ENCODE data around the gene OR5B21.

The OR5B21 gene

GRCh38 chr11:58504232-58504631 lies 3.7 kb downstream of the OR5B21 start:
- Histone ChIP-seq H3K4me2 (ENCODE audit: low read length) (no peak overlapping the region), H4K12ac (ENCODE audit: low read depth, low read length) (peak overlapping the region; percentile 18), H3K9ac (ENCODE audit: low read length) (no peak overlapping the region), H3K4me3 (ENCODE audit: low read depth, low read length) (no peak overlapping the region), H3K9me3 (ENCODE audit: insufficient read depth, low read depth, low read length) (no peaks in the 10 kb centered on the region), H3K36me3 (ENCODE audit: control insufficient read depth in 1 of 2, insufficient read depth in 2 of 2, low read length in 2 of 2) (no peaks in the 10 kb centered on the region), H3K4ac (ENCODE audit: low read depth, low read length) (no peak overlapping the region), H2BK12ac (ENCODE audit: low read length) (no peak overlapping the region), H3K27ac (ENCODE audit: low read depth, low read length) (no peak overlapping the region), H2AK5ac (ENCODE audit: low read length) (no peak overlapping the region), H4K8ac (ENCODE audit: low read depth, low read length) (no peak overlapping the region), H3K18ac (ENCODE audit: low read length) (no peak overlapping the region), H2BK5ac (ENCODE audit: low read depth, low read length, poor library complexity) (no peak overlapping the region), H4K91ac (ENCODE audit: low read depth, low read length) (no peak overlapping the region), H3K27me3 (ENCODE audit: insufficient read depth, low read length) (no peaks in the 10 kb centered on the region), H3K79me1 (ENCODE audit: low read length) (no peaks in the 10 kb centered on the region), H3K79me2 (ENCODE audit: control insufficient read depth, insufficient read depth, low read length, poor library complexity) (no peaks in the 10 kb centered on the region), H3K4me1 (ENCODE audit: control insufficient read depth in 1 of 2, insufficient read depth in 2 of 2, low read length in 2 of 2) (no peaks in the 10 kb centered on the region), H2BK120ac (ENCODE audit: insufficient read depth, low read length, poor library complexity) (no peak overlapping the region), H3K23ac (ENCODE audit: low read length) (no peak overlapping the region), H3K14ac (ENCODE audit: low read length) (no peak overlapping the region), H2AFZ (ENCODE audit: insufficient read depth, low read length, poor library complexity) (no peak overlapping the region)
- no CpG with 5 or more reads among the region's 6 CpGs for WGBS (ENCODE audit: extremely low coverage, insufficient coverage, insufficient read length)
- DNase-seq, result no peak

GRCh38 chr11:58503361-58503856 lies 4.5 kb downstream of the OR5B21 start:
- no peak overlapping the region for H4K12ac ChIP-seq (ENCODE audit: low read depth, low read length)
- no peak overlapping the region for H4K91ac ChIP-seq (ENCODE audit: low read depth, low read length)
- H3K9ac ChIP-seq (ENCODE audit: low read length), result no peak overlapping the region
- DNase-seq, result peak; percentile 57 to 87
- no peaks in the 10 kb centered on the region for H3K36me3 ChIP-seq (ENCODE audit: control insufficient read depth in 1 of 2, insufficient read depth in 2 of 2, low read length in 2 of 2)
- H3K79me1 ChIP-seq (ENCODE audit: low read length), result no peaks in the 10 kb centered on the region
- H3K4me3 ChIP-seq (ENCODE audit: low read depth, low read length), result no peak overlapping the region
- H3K14ac ChIP-seq (ENCODE audit: low read length), result no peak overlapping the region
- no peak overlapping the region for H3K4ac ChIP-seq (ENCODE audit: low read depth, low read length)
- H3K9me3 ChIP-seq (ENCODE audit: insufficient read depth, low read depth, low read length), result no peaks in the 10 kb centered on the region
- no peak overlapping the region for H3K18ac ChIP-seq (ENCODE audit: low read length)
- WGBS (ENCODE audit: extremely low coverage, insufficient coverage, insufficient read length), result no CpG with 5 or more reads among the region's 4 CpGs
- no peak overlapping the region for H2AK5ac ChIP-seq (ENCODE audit: low read length)
- no peak overlapping the region for H2BK12ac ChIP-seq (ENCODE audit: low read length)
- H3K27me3 ChIP-seq (ENCODE audit: insufficient read depth, low read length), result no peaks in the 10 kb centered on the region
- no peak overlapping the region for H3K4me2 ChIP-seq (ENCODE audit: low read length)
- H3K27ac ChIP-seq (ENCODE audit: low read depth, low read length), result no peak overlapping the region
- H4K8ac ChIP-seq (ENCODE audit: low read depth, low read length), result no peak overlapping the region
- H3K23ac ChIP-seq (ENCODE audit: low read length), result no peak overlapping the region
- no peak overlapping the region for H2BK5ac ChIP-seq (ENCODE audit: low read depth, low read length, poor library complexity)
- H2BK120ac ChIP-seq (ENCODE audit: insufficient read depth, low read length, poor library complexity), result no peak overlapping the region
- no peak overlapping the region for H2AFZ ChIP-seq (ENCODE audit: insufficient read depth, low read length, poor library complexity)
- no peaks in the 10 kb centered on the region for H3K4me1 ChIP-seq (ENCODE audit: control insufficient read depth in 1 of 2, insufficient read depth in 2 of 2, low read length in 2 of 2)
- H3K79me2 ChIP-seq (ENCODE audit: control insufficient read depth, insufficient read depth, low read length, poor library complexity), result no peaks in the 10 kb centered on the region

- Histone ChIP-seq H3K4me3 (ENCODE audit: low read depth, low read length) (no peak overlapping the region), H3K14ac (ENCODE audit: low read length) (no peak overlapping the region), H3K79me1 (ENCODE audit: low read length) (no peaks in the 10 kb centered on the region), H2BK5ac (ENCODE audit: low read depth, low read length, poor library complexity) (no peak overlapping the region), H3K4me2 (ENCODE audit: low read length) (no peak overlapping the region), H3K27ac (ENCODE audit: low read depth, low read length) (no peak overlapping the region), H2BK120ac (ENCODE audit: insufficient read depth, low read length, poor library complexity) (no peak overlapping the region), H3K79me2 (ENCODE audit: control insufficient read depth, insufficient read depth, low read length, poor library complexity) (no peaks in the 10 kb centered on the region), H3K23ac (ENCODE audit: low read length) (no peak overlapping the region), H2BK12ac (ENCODE audit: low read length) (no peak overlapping the region), H3K9me3 (ENCODE audit: insufficient read depth, low read depth, low read length) (no peaks in the 10 kb centered on the region), H4K8ac (ENCODE audit: low read depth, low read length) (no peak overlapping the region), H3K18ac (ENCODE audit: low read length) (no peak overlapping the region), H4K12ac (ENCODE audit: low read depth, low read length) (no peak overlapping the region), H3K9ac (ENCODE audit: low read length) (no peak overlapping the region), H4K91ac (ENCODE audit: low read depth, low read length) (no peak overlapping the region), H3K36me3 (ENCODE audit: control insufficient read depth in 1 of 2, insufficient read depth in 2 of 2, low read length in 2 of 2) (no peaks in the 10 kb centered on the region), H2AK5ac (ENCODE audit: low read length) (no peak overlapping the region), H3K27me3 (ENCODE audit: insufficient read depth, low read length) (no peaks in the 10 kb centered on the region), H2AFZ (ENCODE audit: insufficient read depth, low read length, poor library complexity) (no peak overlapping the region), H3K4me1 (ENCODE audit: control insufficient read depth in 1 of 2, insufficient read depth in 2 of 2, low read length in 2 of 2) (no peaks in the 10 kb centered on the region), H3K4ac (ENCODE audit: low read depth, low read length) (no peak overlapping the region)
- DNase-seq, result no peak
These were observed 5.9 kb downstream of the OR5B21 start for GRCh38 chr11:58502004-58502403.

GRCh38 chr11:58498464-58498863 lies 9.4 kb downstream of the OR5B21 start:
- no peak overlapping the region for H3K23ac ChIP-seq (ENCODE audit: low read length)
- no peak overlapping the region for H4K91ac ChIP-seq (ENCODE audit: low read depth, low read length)
- H2BK12ac ChIP-seq (ENCODE audit: low read length), result no peak overlapping the region
- no peaks in the 10 kb centered on the region for H3K4me1 ChIP-seq (ENCODE audit: control insufficient read depth in 1 of 2, insufficient read depth in 2 of 2, low read length in 2 of 2)
- H2AFZ ChIP-seq (ENCODE audit: insufficient read depth, low read length, poor library complexity), result no peak overlapping the region
- H3K36me3 ChIP-seq (ENCODE audit: control insufficient read depth in 1 of 2, insufficient read depth in 2 of 2, low read length in 2 of 2), result no peaks in the 10 kb centered on the region
- H3K27ac ChIP-seq (ENCODE audit: low read depth, low read length), result no peak overlapping the region
- DNase-seq, result no peak
- H3K14ac ChIP-seq (ENCODE audit: low read length), result no peak overlapping the region
- H2BK5ac ChIP-seq (ENCODE audit: low read depth, low read length, poor library complexity), result no peak overlapping the region
- no peaks in the 10 kb centered on the region for H3K27me3 ChIP-seq (ENCODE audit: insufficient read depth, low read length)
- no peak overlapping the region for H4K12ac ChIP-seq (ENCODE audit: low read depth, low read length)
- no peak overlapping the region for H4K8ac ChIP-seq (ENCODE audit: low read depth, low read length)
- H3K79me1 ChIP-seq (ENCODE audit: low read length), result no peaks in the 10 kb centered on the region
- no peaks in the 10 kb centered on the region for H3K9me3 ChIP-seq (ENCODE audit: insufficient read depth, low read depth, low read length)
- no peak overlapping the region for H2BK120ac ChIP-seq (ENCODE audit: insufficient read depth, low read length, poor library complexity)
- WGBS (ENCODE audit: extremely low coverage, insufficient coverage, insufficient read length), result no CpG with 5 or more reads among the region's 2 CpGs
- H2AK5ac ChIP-seq (ENCODE audit: low read length), result no peak overlapping the region
- no peak overlapping the region for H3K4me3 ChIP-seq (ENCODE audit: low read depth, low read length)
- H3K4ac ChIP-seq (ENCODE audit: low read depth, low read length), result no peak overlapping the region
- H3K9ac ChIP-seq (ENCODE audit: low read length), result no peak overlapping the region
- H3K18ac ChIP-seq (ENCODE audit: low read length), result no peak overlapping the region
- H3K4me2 ChIP-seq (ENCODE audit: low read length), result no peak overlapping the region
- H3K79me2 ChIP-seq (ENCODE audit: control insufficient read depth, insufficient read depth, low read length, poor library complexity), result no peaks in the 10 kb centered on the region

Data from trophoblast cell (in vitro differentiated cells and primary cell).